H9 (cell line): ENCODE results near the gene PPP1R1B. TPM values are rescaled to one million over a fixed set of nuclear protein-coding genes. Genes with fewer than 3 reads are reported as not detected.

Source experiments
- DNase-seq: peaks from one replicate; pipeline ENCODE4 v3.0.0-alpha.2; 2017
- H2AFZ ChIP-seq: one replicate; pipeline ENCODE4 v1.6.1; 2013; ENCODE audit warnings: mild to moderate bottlenecking, low read length, control low read depth, moderate library complexity
- H2AK5ac ChIP-seq: 2 replicates; pipeline ENCODE4 v1.6.1; 2013; ENCODE audit warnings: low read length, control low read depth, mixed read lengths; ENCODE audit not compliant: insufficient read length
- H2BK120ac ChIP-seq: one replicate; pipeline ENCODE4 v1.6.1; 2013; ENCODE audit warnings: low read depth, mild to moderate bottlenecking, low read length, control low read depth, inconsistent platforms; ENCODE audit not compliant: poor library complexity, severe bottlenecking
- H2BK12ac ChIP-seq: 2 replicates; pipeline ENCODE4 v1.6.1; 2013; ENCODE audit warnings: low read length, control low read depth, mixed read lengths, low read depth; ENCODE audit not compliant: insufficient read length
- H2BK15ac ChIP-seq: 2 replicates; pipeline ENCODE4 v1.6.1; 2013; ENCODE audit warnings: low read depth, low read length, control low read depth
- H2BK20ac ChIP-seq: one replicate; pipeline ENCODE4 v1.6.1; 2013; ENCODE audit warnings: low read depth, mild to moderate bottlenecking, low read length, control low read depth, inconsistent platforms; ENCODE audit not compliant: poor library complexity, severe bottlenecking
- H2BK5ac ChIP-seq: 2 replicates; pipeline ENCODE4 v1.6.1; 2013; ENCODE audit warnings: low read length, control low read depth, mixed read lengths; ENCODE audit not compliant: insufficient read length
- H3K14ac ChIP-seq: 2 replicates; pipeline ENCODE4 v1.6.1; 2013; ENCODE audit warnings: low read length, control low read depth; ENCODE audit not compliant: insufficient read depth
- H3K18ac ChIP-seq: 2 replicates; pipeline ENCODE4 v1.6.1; 2013; ENCODE audit warnings: low read depth, mild to moderate bottlenecking, mixed read lengths, low read length, control low read depth; ENCODE audit not compliant: insufficient read length
- H3K23ac ChIP-seq: 2 replicates; pipeline ENCODE4 v1.6.1; 2013; ENCODE audit warnings: low read length, control low read depth, mixed read lengths, low read depth; ENCODE audit not compliant: insufficient read length
- H3K23me2 ChIP-seq: 2 replicates; pipeline ENCODE4 v1.6.1; 2013; ENCODE audit warnings: low read depth, mild to moderate bottlenecking, mixed read lengths, low read length, control low read depth; ENCODE audit not compliant: insufficient read length, poor library complexity, severe bottlenecking
- H3K27ac ChIP-seq: 2 replicates; pipeline ENCODE4 v1.5.1; 2013; ENCODE audit warnings: low read length, control low read depth, mixed read lengths, low read depth; ENCODE audit not compliant: insufficient read length
- H3K27me3 ChIP-seq: 2 replicates; pipeline ENCODE4 v1.6.1; 2013; ENCODE audit warnings: low read length, control low read depth, inconsistent platforms; ENCODE audit not compliant: insufficient read depth
- H3K4ac ChIP-seq: 2 replicates; pipeline ENCODE4 v1.6.1; 2013; ENCODE audit warnings: low read depth, mild to moderate bottlenecking, control low read depth, inconsistent platforms, low read length, moderate library complexity
- H3K4me1 ChIP-seq: 2 replicates; pipeline ENCODE4 v1.6.1; 2013; ENCODE audit warnings: low read length, control low read depth, inconsistent platforms; ENCODE audit not compliant: insufficient read depth
- H3K4me2 ChIP-seq: 2 replicates; pipeline ENCODE4 v1.6.1; 2013; ENCODE audit warnings: low read length, control low read depth, mixed read lengths; ENCODE audit not compliant: insufficient read length, insufficient read depth
- H3K56ac ChIP-seq: 2 replicates; pipeline ENCODE4 v1.6.1; 2013; ENCODE audit warnings: low read depth, mild to moderate bottlenecking, mixed read lengths, low read length, control low read depth; ENCODE audit not compliant: insufficient read length
- H3K79me1 ChIP-seq: 2 replicates; pipeline ENCODE4 v1.6.1; 2013; ENCODE audit warnings: low read depth, mild to moderate bottlenecking, moderate library complexity, low read length, control low read depth, inconsistent platforms; ENCODE audit not compliant: insufficient read depth, poor library complexity, severe bottlenecking
- H3K79me2 ChIP-seq: 2 replicates; pipeline ENCODE4 v1.6.1; 2013; ENCODE audit warnings: low read length, control low read depth, inconsistent platforms; ENCODE audit not compliant: insufficient read depth
- H3K9ac ChIP-seq: 2 replicates; pipeline ENCODE4 v1.6.1; 2013; ENCODE audit warnings: low read length, control low read depth, mixed read lengths; ENCODE audit not compliant: insufficient read length; ENCODE audit errors: extremely low read depth
- H3K9me3 ChIP-seq: one replicate; pipeline ENCODE4 v1.6.1; 2013; ENCODE audit warnings: low read depth, low read length, inconsistent platforms; ENCODE audit not compliant: control insufficient read depth
- H3T11ph ChIP-seq: one replicate; pipeline ENCODE4 v1.6.1; 2013; ENCODE audit warnings: mild to moderate bottlenecking, low read length, control low read depth, inconsistent platforms
- H4K20me1 ChIP-seq: one replicate; pipeline ENCODE4 v1.6.1; 2013; ENCODE audit not compliant: control insufficient read depth, insufficient read length, insufficient read depth
- H4K5ac ChIP-seq: 2 replicates; pipeline ENCODE4 v1.6.1; 2013; ENCODE audit warnings: low read depth, mild to moderate bottlenecking, mixed read lengths, low read length, control low read depth; ENCODE audit not compliant: insufficient read length
- H4K8ac ChIP-seq: replicated peaks from 2 replicates; pipeline ENCODE4 v1.6.1; 2013; ENCODE audit warnings: low read length, control low read depth, mixed read lengths, low read depth; ENCODE audit not compliant: insufficient read length
- H4K91ac ChIP-seq: 2 replicates; pipeline ENCODE4 v1.6.1; 2013; ENCODE audit warnings: low read depth, mild to moderate bottlenecking, moderate library complexity, mixed read lengths, low read length, control low read depth; ENCODE audit not compliant: insufficient read length
- H3K27ac Mint-ChIP-seq, 3 experiments: 2 replicates in 2 of 3; 3 replicates in 1 of 3; pipeline ENCODE4 v1.8.0; 2020 to 2021; ENCODE audit warnings: mixed read lengths in 3 of 3, mild to moderate bottlenecking in 1 of 3, moderate library complexity in 1 of 3
- H3K27me3 Mint-ChIP-seq: 2 replicates; pipeline ENCODE4 v1.8.0; 2021; ENCODE audit warnings: low read depth, mild to moderate bottlenecking, moderate library complexity, mixed read lengths
- H3K36me3 Mint-ChIP-seq, 3 experiments: 2 replicates in 2 of 3; 3 replicates in 1 of 3; pipeline ENCODE4 v1.8.0; 2020 to 2021; ENCODE audit warnings: low read depth in 3 of 3, mixed read lengths in 3 of 3; ENCODE audit not compliant: insufficient read depth in 1 of 3
- H3K4me1 Mint-ChIP-seq, 2 experiments: 2 replicates each; pipeline ENCODE4 v1.8.0; 2020; ENCODE audit warnings: mixed read lengths in 2 of 2
- H3K4me3 Mint-ChIP-seq, 2 experiments: 2 replicates in 1 of 2; 3 replicates in 1 of 2; pipeline ENCODE4 v1.8.0; 2020 to 2021; ENCODE audit warnings: mild to moderate bottlenecking in 2 of 2, mixed read lengths in 2 of 2, moderate library complexity in 1 of 2
- H3K9me3 Mint-ChIP-seq, 2 experiments: 2 replicates in 1 of 2; 3 replicates in 1 of 2; pipeline ENCODE4 v1.8.0; 2020; ENCODE audit warnings: mild to moderate bottlenecking in 2 of 2, mixed read lengths in 2 of 2, moderate library complexity in 1 of 2
- CTCF ChIP-seq: fragments of 200-600 bp; sonication (generic); conservative IDR thresholded peaks from 3 replicates; pipeline ENCODE4 v1.8.0; 2021; ENCODE audit warnings: antibody characterized with exemption, mild to moderate bottlenecking
- WGBS: extraction: QIAGEN DNeasy Blood & Tissue Kit; methylation state at CpG from one replicate; pipeline ENCODE4 v1.1.7; 2013; ENCODE audit warnings: missing lambda C conversion rate, low lambda C conversion rate, mixed read lengths; ENCODE audit not compliant: insufficient read length; ENCODE audit errors: extremely low coverage; 5-methylcytosine and 5-hydroxymethylcytosine counted together
- total RNA-seq: library from RNA; stranded (reverse); gene quantifications from 2 replicates; pipeline ENCODE4 v1.2.1, GENCODE V29; 2021

Gene PPP1R1B
- total RNA-seq, 1 experiment from 2014 or later, result 15.5 TPM

GRCh38 chr17:39660397-39661385 is 33.9 kb downstream of the PPP1R1B start:
- Mint-ChIP-seq H3K27ac (peak overlapping the region in 2 of 3 experiments; percentile 44 to 94; a peak in 4 of 7 replicates), H3K4me3 (peak overlapping the region in 1 of 2 experiments; percentile 56; a peak in 1 of 5 replicates), H3K4me1 (peaks cover 17 to 46% of the 10 kb centered on the region in 2 experiments), H3K36me3 (peaks cover 6 to 26% (median 11%) of the 10 kb centered on the region in 3 experiments; a peak in 6 of 7 replicates), H3K9me3 (no peaks in the 10 kb centered on the region), H3K27me3 (peaks cover 14% of the 10 kb centered on the region)
- Histone ChIP-seq H3K79me2 (no peaks in the 10 kb centered on the region), H3K9ac (no peak overlapping the region), H3K9me3 (no peaks in the 10 kb centered on the region), H2BK15ac (no peak overlapping the region), H3K27ac (no peak overlapping the region), H2BK5ac (no peak overlapping the region), H4K91ac (no peak overlapping the region), H3K18ac (no peak overlapping the region), H3K14ac (no peak overlapping the region), H3K4ac (no peak overlapping the region), H3K27me3 (no peaks in the 10 kb centered on the region), H3K56ac (no peak overlapping the region), H3K23ac (no peak overlapping the region), H3K79me1 (no peaks in the 10 kb centered on the region), H2BK20ac (no peak overlapping the region), H2AK5ac (no peak overlapping the region), H3K4me1 (peaks cover 3% of the 10 kb centered on the region; the same call in 1 of the 2 replicates), H3T11ph (no peak overlapping the region), H3K23me2 (no peaks in the 10 kb centered on the region), H2AFZ (no peak overlapping the region), H2BK120ac (no peak overlapping the region), H4K8ac (no peak overlapping the region), H2BK12ac (no peak overlapping the region), H4K20me1 (no peaks in the 10 kb centered on the region), H3K4me2 (no peak overlapping the region), H4K5ac (no peak overlapping the region)
- DNase-seq, result no peak
- no peak for TF ChIP-seq CTCF
- WGBS, result no CpG with 5 or more reads among the region's 35 CpGs
